GM19438 (cell line): ENCODE data around the gene C9orf152.
"Not testable (repeated sequence)": the region's sequence is repeated elsewhere in the genome, so short reads cannot be mapped to it uniquely, and the experiment has no call there.

Source experiments
- ATAC-seq: cut with Tn5 transposase; IDR thresholded peaks from one replicate; pipeline ENCODE4 v1.9.1; 2021; ENCODE audit warnings: low read depth; ENCODE audit not compliant: unreplicated experiment

C9orf152 gene

GRCh38 chr9:110217656-110218099 lies 9.7 kb upstream of the C9orf152 start:
- ATAC-seq: no peak

- no peak for ATAC-seq
Measured at GRCh38 chr9:110214586-110215355, 6.8 kb upstream of the C9orf152 start.

- no peak for ATAC-seq
Measured at GRCh38 chr9:110214090-110214489, 6.1 kb upstream of the C9orf152 start.

GRCh38 chr9:110213413-110214044 lies 5.6 kb upstream of the C9orf152 start:
- ATAC-seq: no peak

GRCh38 chr9:110207071-110207641 lies 803 bp downstream of the C9orf152 start:
- ATAC-seq: no peak

GRCh38 chr9:110206389-110206788 lies 1.6 kb downstream of the C9orf152 start:
- ATAC-seq: no peak

GRCh38 chr9:110205612-110206011 lies 2.3 kb downstream of the C9orf152 start:
- not testable (repeated sequence) for ATAC-seq

- no peak for ATAC-seq
Measured at GRCh38 chr9:110202232-110202631, 5.7 kb downstream of the C9orf152 start.

- no peak for ATAC-seq
Measured at GRCh38 chr9:110199643-110200042, 8.3 kb downstream of the C9orf152 start.

- no peak for ATAC-seq
Measured at GRCh38 chr9:110198357-110198756, 9.6 kb downstream of the C9orf152 start.

- ATAC-seq: no peak
Measured at GRCh38 chr9:110197330-110198187, 10.4 kb downstream of the C9orf152 start.

- ATAC-seq: not testable (repeated sequence)
Measured at GRCh38 chr9:110196084-110196499, 11.9 kb downstream of the C9orf152 start.

GRCh38 chr9:110192531-110193261 lies 15.3 kb downstream of the C9orf152 start:
- ATAC-seq: no peak

GRCh38 chr9:110191615-110192014 lies 16.3 kb downstream of the C9orf152 start:
- ATAC-seq: no peak

- no peak for ATAC-seq
Measured at GRCh38 chr9:110189559-110190320, 18.2 kb downstream of the C9orf152 start.

- no peak for ATAC-seq
Measured at GRCh38 chr9:110188991-110189390, 19.0 kb downstream of the C9orf152 start.

- ATAC-seq: no peak
Measured at GRCh38 chr9:110188101-110188500, 19.9 kb downstream of the C9orf152 start.

GRCh38 chr9:110187126-110187525 lies 20.8 kb downstream of the C9orf152 start:
- ATAC-seq: no peak

GRCh38 chr9:110186254-110186653 lies 21.7 kb downstream of the C9orf152 start:
- ATAC-seq: no peak
